Natural killer cell (primary cell): ENCODE measurements around the gene PIK3C2A. TPM values are rescaled to one million over a fixed set of nuclear protein-coding genes. Genes with fewer than 3 reads are reported as not detected.
"Not testable (repeated sequence)": the region's sequence is repeated elsewhere in the genome, so short reads cannot be mapped to it uniquely, and the experiment has no call there.

Source experiments
- ATAC-seq, 3 donors: fragments of 150-1000 bp in 2 of 3; fragments of 200-7000 bp in 1 of 3; cut with Tn5 transposase; 1 replicate in 1 of 3; 2 replicates in 2 of 3; pipeline ENCODE4 v1.10.0; 2021; ENCODE audit warnings: mild to moderate bottlenecking in 2 of 3, moderate library complexity in 2 of 3
- DNase-seq, 2 donors: peaks; one replicate each; pipeline versions ENCODE4 v3.0.0 to v3.0.0-alpha.2; 2013 to 2021; ENCODE audit warnings: mixed read lengths in 1 of 2
- H3K27ac ChIP-seq: one replicate; pipeline ENCODE4 v1.5.1; 2013; ENCODE audit warnings: mild to moderate bottlenecking, low read length
- H3K27me3 ChIP-seq: one replicate; pipeline ENCODE4 v1.6.1; 2013; ENCODE audit warnings: low read length; ENCODE audit not compliant: control insufficient read depth, insufficient read depth
- H3K36me3 ChIP-seq: one replicate; pipeline ENCODE4 v1.6.1; 2013; ENCODE audit warnings: low read length; ENCODE audit not compliant: control insufficient read depth, insufficient read depth
- H3K4me1 ChIP-seq: one replicate; pipeline ENCODE4 v1.6.1; 2013; ENCODE audit warnings: low read length; ENCODE audit not compliant: control insufficient read depth, insufficient read depth
- H3K4me3 ChIP-seq: one replicate; pipeline ENCODE4 v1.5.1; 2013; ENCODE audit warnings: low read length
- H3K9me3 ChIP-seq: one replicate; pipeline ENCODE4 v1.6.1; 2013; ENCODE audit warnings: low read length; ENCODE audit not compliant: control insufficient read depth, insufficient read depth
- H3K27ac Mint-ChIP-seq, 2 donors: one replicate each; pipeline ENCODE4 v1.8.0; 2022; ENCODE audit warnings: mild to moderate bottlenecking in 2 of 2, mixed read lengths in 2 of 2, moderate library complexity in 1 of 2
- H3K27me3 Mint-ChIP-seq, 2 donors: one replicate each; pipeline ENCODE4 v1.8.0; 2022; ENCODE audit warnings: low read depth in 2 of 2, mixed read lengths in 2 of 2
- H3K36me3 Mint-ChIP-seq: one replicate; pipeline ENCODE4 v1.8.0; 2022; ENCODE audit warnings: mixed read lengths
- H3K4me1 Mint-ChIP-seq, 2 donors: one replicate each; pipeline ENCODE4 v1.8.0; 2022; ENCODE audit warnings: mixed read lengths in 2 of 2
- H3K4me3 Mint-ChIP-seq: one replicate; pipeline ENCODE4 v1.8.0; 2022; ENCODE audit warnings: mild to moderate bottlenecking, moderate library complexity, mixed read lengths
- H3K9me3 Mint-ChIP-seq, 2 donors: one replicate each; pipeline ENCODE4 v1.8.0; 2022; ENCODE audit warnings: mixed read lengths in 2 of 2
- WGBS: methylation state at CpG from one replicate; pipeline ENCODE4 v1.1.7; 2013; ENCODE audit warnings: missing lambda C conversion rate; ENCODE audit not compliant: insufficient coverage; 5-methylcytosine and 5-hydroxymethylcytosine counted together
- intact Hi-C: fragments of 100-400 bp; cut with micrococcal nuclease; formaldehyde crosslinking; loops from one replicate; pipeline ENCODE4 v1.14.2; 2022
- total RNA-seq, 4 donors: library from RNA; stranded (reverse); fragments of 120-200 nt in 1 of 4; gene quantifications; one replicate each; pipeline versions ENCODE4 v1.2.3 to v1.2.4, GENCODE V29; 2013 to 2022
- TF ChIP-seq, protein P1 (sequence below): fragments of 200-600 bp; IDR thresholded peaks from one replicate; pipeline ENCODE4 v1.8.0; 2022; ENCODE audit warnings: antibody characterized with exemption

Gene PIK3C2A
- total RNA-seq, 3 donors from 2014 or later (not counting 1 experiment from before 2014, with no cell fraction given): 68.2 to 82.3 (median 69.1) TPM

GRCh38 chr11:17252704-17253103, 44.9 kb upstream of the PIK3C2A start:
- Histone ChIP-seq H3K9me3 (no peaks in the 10 kb centered on the region), H3K36me3 (no peaks in the 10 kb centered on the region), H3K27me3 (no peaks in the 10 kb centered on the region), H3K27ac (no peak overlapping the region), H3K4me3 (no peak overlapping the region), H3K4me1 (no peaks in the 10 kb centered on the region)
- Mint-ChIP-seq H3K27ac (no peak overlapping the region), H3K4me3 (no peak overlapping the region), H3K9me3 (no peaks in the 10 kb centered on the region), H3K4me1 (no peaks in the 10 kb centered on the region), H3K36me3 (no peaks in the 10 kb centered on the region), H3K27me3 (no peaks in the 10 kb centered on the region)
- DNase-seq: no peak
- ATAC-seq: no peak
- WGBS: 77% methylated on average over 3 of the region's 4 CpGs
- intact Hi-C loops: no loop called here
- TF ChIP-seq, protein P1, sequence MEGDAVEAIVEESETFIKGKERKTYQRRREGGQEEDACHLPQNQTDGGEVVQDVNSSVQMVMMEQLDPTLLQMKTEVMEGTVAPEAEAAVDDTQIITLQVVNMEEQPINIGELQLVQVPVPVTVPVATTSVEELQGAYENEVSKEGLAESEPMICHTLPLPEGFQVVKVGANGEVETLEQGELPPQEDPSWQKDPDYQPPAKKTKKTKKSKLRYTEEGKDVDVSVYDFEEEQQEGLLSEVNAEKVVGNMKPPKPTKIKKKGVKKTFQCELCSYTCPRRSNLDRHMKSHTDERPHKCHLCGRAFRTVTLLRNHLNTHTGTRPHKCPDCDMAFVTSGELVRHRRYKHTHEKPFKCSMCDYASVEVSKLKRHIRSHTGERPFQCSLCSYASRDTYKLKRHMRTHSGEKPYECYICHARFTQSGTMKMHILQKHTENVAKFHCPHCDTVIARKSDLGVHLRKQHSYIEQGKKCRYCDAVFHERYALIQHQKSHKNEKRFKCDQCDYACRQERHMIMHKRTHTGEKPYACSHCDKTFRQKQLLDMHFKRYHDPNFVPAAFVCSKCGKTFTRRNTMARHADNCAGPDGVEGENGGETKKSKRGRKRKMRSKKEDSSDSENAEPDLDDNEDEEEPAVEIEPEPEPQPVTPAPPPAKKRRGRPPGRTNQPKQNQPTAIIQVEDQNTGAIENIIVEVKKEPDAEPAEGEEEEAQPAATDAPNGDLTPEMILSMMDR: no peak

- H3K27me3 Mint-ChIP-seq: peaks cover 0 to 3% of the 10 kb centered on the region in 2 donors
- no peaks in the 10 kb centered on the region for H3K9me3 Mint-ChIP-seq
- Histone ChIP-seq H3K27ac (no peak overlapping the region), H3K4me1 (no peaks in the 10 kb centered on the region), H3K4me3 (no peak overlapping the region), H3K27me3 (no peaks in the 10 kb centered on the region), H3K9me3 (no peaks in the 10 kb centered on the region), H3K36me3 (no peaks in the 10 kb centered on the region)
- DNase-seq (no peak), ATAC-seq (no peak)
- intact Hi-C loops: no loop called here
- H3K27ac Mint-ChIP-seq: no peak overlapping the region
- no peak overlapping the region for H3K4me3 Mint-ChIP-seq
- H3K4me1 Mint-ChIP-seq: no peaks in the 10 kb centered on the region
- TF ChIP-seq, protein P1: no peak
- H3K36me3 Mint-ChIP-seq: no peaks in the 10 kb centered on the region
Measured at GRCh38 chr11:17250561-17251350, 43.0 kb upstream of the PIK3C2A start.

DNA sequence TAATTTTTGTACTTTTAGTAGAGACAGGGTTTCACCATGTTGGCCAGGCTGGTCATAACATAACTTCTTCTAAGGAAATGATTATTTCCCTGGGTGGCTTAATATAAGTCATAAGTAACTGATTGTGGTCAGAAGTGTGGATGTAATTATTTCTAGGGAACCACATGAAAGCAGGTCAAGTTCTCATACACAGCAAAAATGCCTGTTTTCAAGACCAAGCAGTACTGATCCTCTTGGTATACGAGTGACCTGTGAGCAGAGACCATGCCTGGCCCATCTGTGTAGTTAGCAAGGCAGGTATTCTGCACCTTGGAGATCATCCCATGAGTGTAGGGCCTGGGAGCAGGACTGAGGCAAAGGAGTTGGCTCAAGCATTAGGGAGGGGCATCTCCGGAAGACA, 36.3 kb upstream of the PIK3C2A start:
- no peaks in the 10 kb centered on the region for H3K9me3 ChIP-seq
- no peak overlapping the region for H3K27ac ChIP-seq
- no peaks in the 10 kb centered on the region for H3K9me3 Mint-ChIP-seq
- no peak overlapping the region for H3K4me3 ChIP-seq
- H3K27me3 ChIP-seq: no peaks in the 10 kb centered on the region
- intact Hi-C loops: no loop called here
- peaks cover 0 to 3% of the 10 kb centered on the region in 2 donors for H3K27me3 Mint-ChIP-seq
- H3K36me3 Mint-ChIP-seq: no peaks in the 10 kb centered on the region
- TF ChIP-seq, protein P1: no peak
- peaks cover 11% of the 10 kb centered on the region for H3K4me1 ChIP-seq
- ATAC-seq (peak in 2 of 3 donors; percentile 7 to 21), DNase-seq (no peak)
- 29% methylated on average over 1 of the region's 2 CpGs for WGBS
- H3K36me3 ChIP-seq: no peaks in the 10 kb centered on the region
- no peak overlapping the region for H3K27ac Mint-ChIP-seq
- H3K4me1 Mint-ChIP-seq: peaks cover 5 to 12% of the 10 kb centered on the region in 2 donors
- H3K4me3 Mint-ChIP-seq: no peak overlapping the region

DNA sequence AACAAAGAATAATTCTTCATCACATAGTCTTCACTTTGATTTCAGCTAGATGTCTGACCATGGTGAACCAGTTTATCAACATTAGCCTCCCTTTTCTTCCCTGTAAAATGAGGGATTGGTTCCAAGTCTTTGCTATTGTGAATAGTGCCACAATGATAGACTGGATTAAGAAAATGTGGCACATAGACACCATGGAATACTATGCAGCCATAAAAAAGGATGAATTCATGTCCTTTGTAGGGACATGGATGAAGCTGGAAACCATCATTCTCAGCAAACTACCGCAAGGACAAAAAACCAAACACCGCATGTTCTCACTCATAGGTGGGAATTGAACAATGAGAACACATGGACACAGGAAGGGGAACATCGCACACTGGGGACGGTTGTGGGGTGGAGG, 35.2 kb upstream of the PIK3C2A start:
- H3K36me3 ChIP-seq, H3K36me3 Mint-ChIP-seq, H3K27ac Mint-ChIP-seq, H3K27ac ChIP-seq, H3K9me3 ChIP-seq, DNase-seq, H3K4me3 Mint-ChIP-seq, H3K9me3 Mint-ChIP-seq, intact Hi-C loops, ATAC-seq, H3K4me3 ChIP-seq, H3K27me3 ChIP-seq, H3K27me3 Mint-ChIP-seq: not testable (repeated sequence)
- WGBS: 100% methylated on average over 3 of the region's 4 CpGs
- H3K4me1 Mint-ChIP-seq: peaks cover 5 to 12% of the 10 kb centered on the region in 2 donors
- H3K4me1 ChIP-seq: peaks cover 11% of the 10 kb centered on the region
